ENCODE measurements around the gene ITSN1. TPM values are rescaled to one million over a fixed set of nuclear protein-coding genes. Genes with fewer than 3 reads are reported as not detected.
"Not testable (repeated sequence)": the region's sequence is repeated elsewhere in the genome, so short reads cannot be mapped to it uniquely, and the experiment has no call there.

ITSN1 gene
- total RNA-seq, 3 donors from 2014 or later: 39.5 to 113 (median 58.3) TPM

- Histone ChIP-seq H3K4me3 (no peak overlapping the region), H3K36me3 (no peaks in the 10 kb centered on the region), H3K9me3 (no peaks in the 10 kb centered on the region), H3K27me3 (no peaks in the 10 kb centered on the region), H3K27ac (no peak overlapping the region), H3K4me1 (no peaks in the 10 kb centered on the region)
- intact Hi-C loops (cut with DNase I; ENCODE audit: low total_unique reads): no loop called here
- DNase-seq (ENCODE audit: low spot score in 2 of 2): no peak
- no peak for TF ChIP-seq POLR2A (IDR thresholded peaks at IDR 0.05)
- TF ChIP-seq, protein P1, sequence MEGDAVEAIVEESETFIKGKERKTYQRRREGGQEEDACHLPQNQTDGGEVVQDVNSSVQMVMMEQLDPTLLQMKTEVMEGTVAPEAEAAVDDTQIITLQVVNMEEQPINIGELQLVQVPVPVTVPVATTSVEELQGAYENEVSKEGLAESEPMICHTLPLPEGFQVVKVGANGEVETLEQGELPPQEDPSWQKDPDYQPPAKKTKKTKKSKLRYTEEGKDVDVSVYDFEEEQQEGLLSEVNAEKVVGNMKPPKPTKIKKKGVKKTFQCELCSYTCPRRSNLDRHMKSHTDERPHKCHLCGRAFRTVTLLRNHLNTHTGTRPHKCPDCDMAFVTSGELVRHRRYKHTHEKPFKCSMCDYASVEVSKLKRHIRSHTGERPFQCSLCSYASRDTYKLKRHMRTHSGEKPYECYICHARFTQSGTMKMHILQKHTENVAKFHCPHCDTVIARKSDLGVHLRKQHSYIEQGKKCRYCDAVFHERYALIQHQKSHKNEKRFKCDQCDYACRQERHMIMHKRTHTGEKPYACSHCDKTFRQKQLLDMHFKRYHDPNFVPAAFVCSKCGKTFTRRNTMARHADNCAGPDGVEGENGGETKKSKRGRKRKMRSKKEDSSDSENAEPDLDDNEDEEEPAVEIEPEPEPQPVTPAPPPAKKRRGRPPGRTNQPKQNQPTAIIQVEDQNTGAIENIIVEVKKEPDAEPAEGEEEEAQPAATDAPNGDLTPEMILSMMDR (IDR thresholded peaks at IDR 0.05): no peak
- no peak for TF ChIP-seq POLR2AphosphoS5 (IDR thresholded peaks at IDR 0.05)
Measured at GRCh38 chr21:33721081-33721480, 78.8 kb downstream of the ITSN1 start.

DNA sequence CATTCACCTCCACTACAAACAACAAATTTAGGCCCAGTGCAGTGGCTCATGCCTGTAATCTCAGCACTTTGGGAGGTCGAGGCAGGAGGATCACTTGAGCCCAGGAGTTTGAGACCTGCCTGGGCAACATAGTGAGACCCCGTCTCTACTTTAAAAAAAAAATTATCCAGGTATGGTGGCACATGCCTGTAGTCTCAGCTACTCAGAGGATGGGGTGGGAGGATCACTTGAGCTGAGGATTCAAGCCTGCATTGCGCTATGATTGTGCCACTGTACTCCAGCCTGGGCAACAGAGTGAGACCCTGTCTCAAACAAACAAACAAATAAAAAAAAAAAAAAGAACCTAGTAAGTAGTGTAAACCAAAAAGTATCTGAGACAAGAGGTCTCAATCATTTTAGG is 86.8 kb downstream of the ITSN1 start:
- DNase-seq (ENCODE audit: low spot score in 2 of 2); H3K36me3 ChIP-seq; intact Hi-C loops (cut with DNase I; ENCODE audit: low total_unique reads); H3K4me1 ChIP-seq; H3K27ac ChIP-seq; H3K27me3 ChIP-seq; H3K4me3 ChIP-seq; H3K9me3 ChIP-seq: not testable (repeated sequence)

DNA sequence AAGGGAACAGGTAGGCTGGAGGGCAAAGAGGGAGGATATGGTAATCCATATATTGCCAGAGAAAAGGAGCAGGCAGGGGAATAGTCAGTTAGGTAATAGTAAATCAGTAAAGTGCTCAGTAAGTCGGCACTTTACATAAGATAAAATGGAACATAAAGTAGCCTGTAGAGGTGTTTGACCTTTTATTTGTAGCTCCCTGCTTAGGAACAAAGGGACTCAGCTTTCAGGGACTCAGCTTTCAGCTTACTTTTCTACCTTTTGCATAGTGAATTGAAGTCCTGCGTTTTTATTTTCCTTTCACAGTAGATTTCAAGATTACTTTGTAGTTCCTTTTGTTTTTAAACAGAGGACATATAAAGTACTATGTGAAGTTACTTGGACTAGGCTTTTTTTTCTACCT is 87.3 kb downstream of the ITSN1 start:
- DNase-seq (ENCODE audit: low spot score in 2 of 2): no peak
- H3K27ac ChIP-seq: no peak overlapping the region

GRCh38 chr21:33731447-33731846 is 89.1 kb downstream of the ITSN1 start:
- H3K27me3 ChIP-seq: no peaks in the 10 kb centered on the region
- no peaks in the 10 kb centered on the region for H3K4me1 ChIP-seq
- no peaks in the 10 kb centered on the region for H3K9me3 ChIP-seq
- no peak overlapping the region for H3K27ac ChIP-seq
- no peak for DNase-seq (ENCODE audit: low spot score in 2 of 2)
- TF ChIP-seq POLR2AphosphoS5 (IDR thresholded peaks at IDR 0.05) (no peak), POLR2A (IDR thresholded peaks at IDR 0.05) (no peak)
- TF ChIP-seq, protein P1 (IDR thresholded peaks at IDR 0.05): no peak
- intact Hi-C loops (cut with DNase I; ENCODE audit: low total_unique reads): no loop called here
- no peaks in the 10 kb centered on the region for H3K36me3 ChIP-seq
- H3K4me3 ChIP-seq: no peak overlapping the region

More for the DNA sequence above, 87.3 kb downstream of the ITSN1 start:
- intact Hi-C loops (cut with DNase I; ENCODE audit: low total_unique reads): no loop called here
- H3K36me3 ChIP-seq: no peaks in the 10 kb centered on the region
- no peak overlapping the region for H3K4me3 ChIP-seq
- no peaks in the 10 kb centered on the region for H3K9me3 ChIP-seq
- no peak for TF ChIP-seq POLR2AphosphoS5 (IDR thresholded peaks at IDR 0.05)
- no peak for TF ChIP-seq POLR2A (IDR thresholded peaks at IDR 0.05)
- TF ChIP-seq, protein P1 (IDR thresholded peaks at IDR 0.05): no peak
- no peaks in the 10 kb centered on the region for H3K4me1 ChIP-seq
- H3K27me3 ChIP-seq: no peaks in the 10 kb centered on the region

- Histone ChIP-seq H3K9me3 (no peaks in the 10 kb centered on the region), H3K27me3 (no peaks in the 10 kb centered on the region), H3K4me3 (no peak overlapping the region), H3K4me1 (no peaks in the 10 kb centered on the region), H3K27ac (no peak overlapping the region), H3K36me3 (no peaks in the 10 kb centered on the region)
- intact Hi-C loops (cut with DNase I; ENCODE audit: low total_unique reads): no loop called here
- DNase-seq (ENCODE audit: low spot score in 2 of 2): no peak
- TF ChIP-seq, protein P1 (IDR thresholded peaks at IDR 0.05): no peak
- TF ChIP-seq POLR2A (IDR thresholded peaks at IDR 0.05): no peak
- no peak for TF ChIP-seq POLR2AphosphoS5 (IDR thresholded peaks at IDR 0.05)
Measured at GRCh38 chr21:33732038-33732437, 89.7 kb downstream of the ITSN1 start.

- TF ChIP-seq POLR2AphosphoS5 (IDR thresholded peaks at IDR 0.05) (no peak), POLR2A (IDR thresholded peaks at IDR 0.05) (no peak)
- TF ChIP-seq, protein P1 (IDR thresholded peaks at IDR 0.05): no peak
- no peak overlapping the region for H3K4me3 ChIP-seq
- no peaks in the 10 kb centered on the region for H3K4me1 ChIP-seq
- no peaks in the 10 kb centered on the region for H3K9me3 ChIP-seq
- no peak for DNase-seq (ENCODE audit: low spot score in 2 of 2)
- intact Hi-C loops (cut with DNase I; ENCODE audit: low total_unique reads): no loop called here
- no peaks in the 10 kb centered on the region for H3K36me3 ChIP-seq
- no peaks in the 10 kb centered on the region for H3K27me3 ChIP-seq
- H3K27ac ChIP-seq: no peak overlapping the region
Measured at GRCh38 chr21:33733601-33734000, 91.3 kb downstream of the ITSN1 start.
